K562 (cell line): Measurements from ENCODE around the gene ARHGAP22. TPM values are rescaled to one million over a fixed set of nuclear protein-coding genes. Genes with fewer than 3 reads are reported as not detected.

Source experiments
- CHD1 ChIP-seq: fragments of 200-600 bp; sonication (generic); IDR thresholded peaks from one replicate; pipeline ENCODE4 v1.6.1; 2012; ENCODE audit warnings: mild to moderate bottlenecking, moderate library complexity, low read length, inconsistent platforms
- ETS1 ChIP-seq: conservative IDR thresholded peaks from 2 replicates; pipeline ENCODE4 v1.6.1; 2011; ENCODE audit warnings: low read depth, mild to moderate bottlenecking, low read length; ENCODE audit not compliant: control insufficient read depth
- FOXJ3 ChIP-seq: sonication (generic); formaldehyde crosslinking; IDR thresholded peaks from 2 replicates; pipeline ENCODE4 v1.4.0; 2020; ENCODE audit warnings: mild to moderate bottlenecking, missing genetic modification reagents
- HEY1 ChIP-seq: fragments of 250-450 bp; sonication (Bioruptor Pico); IDR thresholded peaks from 2 replicates; pipeline ENCODE4 v1.5.0; 2020; ENCODE audit warnings: mild to moderate bottlenecking, moderate library complexity, borderline replicate concordance
- HNRNPLL ChIP-seq: fragments of 200-400 bp; formaldehyde crosslinking; IDR thresholded peaks from 2 replicates; pipeline ENCODE4 v1.6.1; 2017; ENCODE audit warnings: low read length, low read depth, mild to moderate bottlenecking; ENCODE audit not compliant: poor library complexity, severe bottlenecking
- NELFE ChIP-seq: IDR thresholded peaks from 2 replicates; pipeline ENCODE4 v1.6.1; 2011; ENCODE audit warnings: mild to moderate bottlenecking; ENCODE audit not compliant: insufficient read depth, insufficient read length
- NR2F6 ChIP-seq: fragments of 450-650 bp; formaldehyde crosslinking; IDR thresholded peaks from 2 replicates; pipeline ENCODE4 v1.4.0; 2020; ENCODE audit warnings: mild to moderate bottlenecking
- SMARCA5 ChIP-seq: fragments of 450-650 bp; IDR thresholded peaks from 2 replicates; pipeline ENCODE4 v1.6.1; 2016
- ZBTB9 ChIP-seq: fragments of 450-650 bp; formaldehyde crosslinking; IDR thresholded peaks from 2 replicates; pipeline ENCODE4 v1.4.0; 2020; ENCODE audit warnings: mild to moderate bottlenecking, moderate library complexity
- ZNF184 ChIP-seq: sonication (generic); formaldehyde crosslinking; IDR thresholded peaks from 2 replicates; pipeline ENCODE4 v1.5.0; 2020; ENCODE audit warnings: missing genetic modification reagents
- ZNF232 ChIP-seq: sonication (generic); formaldehyde crosslinking; IDR thresholded peaks from 2 replicates; pipeline ENCODE4 v1.8.0; 2022; ENCODE audit warnings: mild to moderate bottlenecking, missing genetic modification reagents
- polyA plus RNA-seq, 8 experiments: library from polyadenylated mRNA; depleted of rRNA in 4 of 8; stranded (reverse) in 5 of 8; unstranded in 3 of 8; fragments of >200 nt; fragmentation: Nextera tagmentation in 2 of 8; fragmentation: Illumina TruSeq in 1 of 8; extraction: Ambion mirVana in 2 of 8; extraction: Trizol in 1 of 8; gene quantifications; 2 replicates each; pipeline versions ENCODE4 v1.2.1 to v1.2.3, GENCODE V29; 2011 to 2014; ENCODE audit warnings: inconsistent platforms in 1 of 8, missing spikeins in 1 of 8
- total RNA-seq, 7 experiments: library from RNA; depleted of rRNA in 6 of 7; stranded (reverse); fragments of >200 nt in 6 of 7; fragmentation: Illumina TruSeq in 2 of 7; extraction: Trizol in 2 of 7; gene quantifications; 2 replicates each; pipeline versions ENCODE4 v1.2.1 to v1.2.3, GENCODE V29; 2011 to 2021; ENCODE audit warnings: low replicate concordance in 1 of 7

ARHGAP22 gene
- total and polyA plus RNA-seq, 9 of the 15 experiments (the other 6 are each of a cell fraction or from before 2014, with no cell fraction given), result 1.3 to 28.1 (median 12.7) TPM

GRCh38 chr10:48575901-48576300, 29.0 kb downstream of the ARHGAP22 start (continued):
- no peak for TF ChIP-seq CHD1
- no peak for TF ChIP-seq ZNF184
- TF ChIP-seq HEY1 (CRISPR knock-in tag), result no peak
- TF ChIP-seq NR2F6 (CRISPR knock-in tag), result no peak
- no peak for TF ChIP-seq ZBTB9 (CRISPR knock-in tag)
- TF ChIP-seq ETS1, result no peak
- TF ChIP-seq NELFE, result no peak
- no peak for TF ChIP-seq SMARCA5
- TF ChIP-seq ZNF232, result no peak
- no peak for TF ChIP-seq HNRNPLL
- TF ChIP-seq FOXJ3, result no peak
